ENCODE data around the gene EEF1AKMT3. TPM values are rescaled to one million over a fixed set of nuclear protein-coding genes. Genes with fewer than 3 reads are reported as not detected.

The EEF1AKMT3 gene
- total RNA-seq, 4 donors from 2014 or later, result 10.3 to 14.6 (median 11.4) TPM

DNA sequence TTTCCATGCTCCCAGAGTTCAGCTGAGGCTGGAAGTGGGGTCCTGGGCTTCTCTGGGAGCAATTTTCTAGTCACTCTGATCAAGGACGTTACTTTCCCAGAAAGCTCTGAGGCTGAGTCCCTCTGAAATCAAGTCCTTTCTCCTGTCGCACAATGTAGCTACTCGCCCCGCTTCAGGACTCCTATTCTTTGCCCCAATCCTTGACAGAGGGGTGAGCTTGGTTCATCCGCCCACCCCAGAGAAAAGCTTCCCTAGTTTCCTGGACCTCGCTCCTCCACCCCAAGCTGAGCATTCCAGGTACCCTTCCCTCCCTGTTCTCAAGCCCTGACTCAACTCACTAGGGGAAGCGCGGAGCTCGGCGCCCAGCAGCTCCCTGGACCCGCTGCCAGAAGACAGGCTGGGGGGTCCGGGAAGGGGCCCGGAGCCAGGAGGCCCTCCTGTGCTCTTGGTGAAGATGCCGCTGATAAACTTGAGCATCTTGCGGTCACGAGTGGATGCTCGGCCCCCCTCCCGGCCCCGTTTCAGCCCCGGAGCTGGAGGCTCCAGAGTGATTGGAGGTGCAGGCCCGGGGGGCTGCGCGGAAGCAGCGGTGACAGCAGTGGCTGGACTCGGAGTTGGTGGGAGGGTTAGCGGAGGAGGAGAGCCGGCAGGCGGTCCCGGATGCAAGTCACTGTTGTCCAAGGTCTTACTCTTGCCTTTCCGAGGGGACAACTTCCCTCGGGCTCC, 35.5 kb upstream of the EEF1AKMT3 start:
- TF ChIP-seq, protein P1, sequence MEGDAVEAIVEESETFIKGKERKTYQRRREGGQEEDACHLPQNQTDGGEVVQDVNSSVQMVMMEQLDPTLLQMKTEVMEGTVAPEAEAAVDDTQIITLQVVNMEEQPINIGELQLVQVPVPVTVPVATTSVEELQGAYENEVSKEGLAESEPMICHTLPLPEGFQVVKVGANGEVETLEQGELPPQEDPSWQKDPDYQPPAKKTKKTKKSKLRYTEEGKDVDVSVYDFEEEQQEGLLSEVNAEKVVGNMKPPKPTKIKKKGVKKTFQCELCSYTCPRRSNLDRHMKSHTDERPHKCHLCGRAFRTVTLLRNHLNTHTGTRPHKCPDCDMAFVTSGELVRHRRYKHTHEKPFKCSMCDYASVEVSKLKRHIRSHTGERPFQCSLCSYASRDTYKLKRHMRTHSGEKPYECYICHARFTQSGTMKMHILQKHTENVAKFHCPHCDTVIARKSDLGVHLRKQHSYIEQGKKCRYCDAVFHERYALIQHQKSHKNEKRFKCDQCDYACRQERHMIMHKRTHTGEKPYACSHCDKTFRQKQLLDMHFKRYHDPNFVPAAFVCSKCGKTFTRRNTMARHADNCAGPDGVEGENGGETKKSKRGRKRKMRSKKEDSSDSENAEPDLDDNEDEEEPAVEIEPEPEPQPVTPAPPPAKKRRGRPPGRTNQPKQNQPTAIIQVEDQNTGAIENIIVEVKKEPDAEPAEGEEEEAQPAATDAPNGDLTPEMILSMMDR (IDR thresholded peaks at IDR 0.05; ENCODE audit: low read depth), result no peak

DNA sequence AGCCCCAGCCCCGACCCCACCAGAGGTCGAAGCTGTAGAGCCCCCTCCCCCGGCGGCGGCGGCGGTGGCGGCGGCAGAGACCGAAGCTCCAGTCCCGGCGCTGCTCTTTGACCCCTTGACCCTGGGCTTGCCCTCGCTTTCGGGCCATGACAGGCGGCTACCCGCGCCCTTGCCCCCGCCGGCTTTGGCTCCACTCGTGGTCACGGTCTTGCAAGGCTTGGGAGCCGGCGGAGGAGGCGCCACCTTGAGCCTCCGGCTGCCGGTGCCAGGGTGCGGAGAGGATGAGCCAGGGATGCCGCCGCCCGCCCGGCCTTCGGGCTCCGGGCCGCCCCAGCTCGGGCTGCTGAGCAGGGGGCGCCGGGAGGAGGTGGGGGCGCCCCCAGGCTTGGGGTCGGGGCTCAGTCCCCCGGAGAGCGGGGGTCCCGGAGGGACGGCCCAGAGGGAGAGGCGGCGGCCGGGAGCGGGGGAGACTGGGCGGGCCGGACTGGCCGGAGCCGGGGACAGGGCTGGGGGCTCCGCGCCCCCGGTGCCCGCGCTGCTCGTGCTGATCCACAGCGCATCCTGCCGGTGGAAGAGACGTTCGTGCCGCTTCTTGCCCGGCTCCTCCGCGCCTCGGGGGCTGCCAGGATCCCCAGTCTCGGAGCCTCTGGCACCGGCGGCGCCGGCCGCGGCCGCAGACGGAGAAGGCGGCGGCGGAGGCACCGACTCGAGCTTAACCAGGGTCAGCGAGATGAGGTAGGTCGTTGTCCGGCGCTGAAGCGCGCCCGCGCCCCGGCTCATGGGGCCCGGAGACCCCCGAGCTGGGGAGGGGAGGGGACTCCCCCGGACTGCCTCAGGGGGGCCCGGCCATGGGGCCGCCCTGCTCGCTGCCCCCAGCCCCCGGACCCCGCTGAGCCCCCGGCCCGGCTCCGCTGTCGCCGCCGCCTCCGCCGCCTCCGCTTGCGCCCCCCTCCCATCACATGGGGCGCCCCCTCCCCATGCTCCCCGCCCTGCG, 34.6 kb upstream of the EEF1AKMT3 start:
- TF ChIP-seq, protein P1 (IDR thresholded peaks at IDR 0.05; ENCODE audit: low read depth), result no peak

DNA sequence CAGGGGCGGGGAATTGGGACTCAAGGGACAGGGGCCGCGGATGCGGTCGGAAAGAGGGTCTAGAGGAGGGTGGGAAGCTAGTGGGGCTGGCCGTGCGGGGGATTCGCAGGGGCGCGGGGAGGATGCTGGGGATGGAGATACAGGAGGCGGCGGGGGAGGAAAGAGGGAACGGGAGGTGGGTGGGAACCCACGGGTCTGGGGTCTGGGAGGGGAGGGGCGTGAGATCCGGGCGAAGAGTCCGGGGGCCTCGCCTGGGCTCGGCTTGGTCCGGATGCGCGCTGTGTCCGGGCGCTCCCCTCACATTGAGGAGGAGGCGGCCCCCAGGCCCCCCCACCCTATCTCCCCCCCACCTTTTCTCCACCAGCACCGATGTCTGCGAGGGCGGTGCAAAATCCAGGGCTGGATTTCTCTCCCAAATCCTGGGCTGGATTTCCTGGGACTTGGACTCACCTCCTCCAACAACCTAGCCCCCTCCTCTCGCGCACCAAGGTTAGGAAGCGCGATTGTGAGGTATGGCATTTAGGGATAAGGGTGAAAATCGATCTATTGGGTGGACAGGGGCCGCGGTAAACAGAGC, 33.7 kb upstream of the EEF1AKMT3 start, which contains the start of gene AGAP2:
AGAP2 (minus strand) TSS at position 82 of the 577 bp plus-strand sequence. CDS start 496 bp downstream, outside the sequence.
- TF ChIP-seq, protein P1 (IDR thresholded peaks at IDR 0.05; ENCODE audit: low read depth), result no peak

DNA sequence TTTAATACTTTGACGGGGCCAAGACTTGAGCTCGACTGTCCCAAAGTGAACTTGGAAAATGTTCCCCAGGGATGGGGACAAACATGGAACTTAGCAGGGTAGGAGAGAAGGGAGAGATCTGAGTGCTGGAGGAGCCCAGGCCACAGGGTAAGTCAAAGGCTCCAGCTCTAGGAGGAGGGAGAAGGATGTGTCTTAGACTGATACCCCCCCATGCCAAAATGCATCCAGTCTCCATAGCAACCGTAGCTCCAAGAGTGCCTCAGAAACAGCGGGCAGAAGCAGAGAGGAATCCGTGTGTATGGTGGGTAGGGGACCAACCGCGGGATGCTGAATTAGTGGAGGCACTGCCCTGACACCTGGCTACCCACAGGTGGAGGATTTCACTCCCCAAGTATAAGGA, 33.0 kb upstream of the EEF1AKMT3 start:
- TF ChIP-seq, protein P1 (IDR thresholded peaks at IDR 0.05; ENCODE audit: low read depth), result no peak

DNA sequence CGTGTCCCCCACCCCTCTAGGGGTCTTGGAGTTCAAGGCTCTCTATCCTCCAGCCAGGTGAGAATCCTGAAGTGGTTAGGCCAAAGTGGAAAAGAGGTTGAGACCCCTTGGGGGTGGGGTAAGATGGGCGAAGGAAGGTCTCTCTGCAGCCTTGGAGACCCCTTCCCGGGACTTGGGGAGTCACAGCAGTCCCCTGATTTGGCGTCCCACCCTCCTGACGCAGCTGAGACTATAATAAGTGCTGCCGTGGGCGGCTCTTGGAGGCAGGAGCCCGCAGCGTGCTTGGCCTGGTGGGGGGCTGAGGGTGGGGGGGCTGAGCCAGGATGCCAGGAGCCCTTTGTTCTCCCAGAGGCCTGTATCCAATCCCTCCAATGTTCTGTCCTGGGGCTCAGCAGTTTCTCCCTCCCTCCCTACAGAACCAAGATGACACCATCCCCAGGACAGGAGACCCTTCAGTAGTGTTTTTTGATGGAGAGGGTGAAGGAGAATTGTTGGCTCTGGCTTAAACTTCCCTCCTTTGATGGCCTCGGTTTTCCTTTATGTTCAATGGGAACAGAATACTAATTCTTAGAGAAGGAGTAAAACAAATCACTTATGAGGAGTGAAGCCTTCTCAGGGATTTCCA, 32.4 kb upstream of the EEF1AKMT3 start:
- TF ChIP-seq, protein P1 (IDR thresholded peaks at IDR 0.05; ENCODE audit: low read depth), result no peak

DNA sequence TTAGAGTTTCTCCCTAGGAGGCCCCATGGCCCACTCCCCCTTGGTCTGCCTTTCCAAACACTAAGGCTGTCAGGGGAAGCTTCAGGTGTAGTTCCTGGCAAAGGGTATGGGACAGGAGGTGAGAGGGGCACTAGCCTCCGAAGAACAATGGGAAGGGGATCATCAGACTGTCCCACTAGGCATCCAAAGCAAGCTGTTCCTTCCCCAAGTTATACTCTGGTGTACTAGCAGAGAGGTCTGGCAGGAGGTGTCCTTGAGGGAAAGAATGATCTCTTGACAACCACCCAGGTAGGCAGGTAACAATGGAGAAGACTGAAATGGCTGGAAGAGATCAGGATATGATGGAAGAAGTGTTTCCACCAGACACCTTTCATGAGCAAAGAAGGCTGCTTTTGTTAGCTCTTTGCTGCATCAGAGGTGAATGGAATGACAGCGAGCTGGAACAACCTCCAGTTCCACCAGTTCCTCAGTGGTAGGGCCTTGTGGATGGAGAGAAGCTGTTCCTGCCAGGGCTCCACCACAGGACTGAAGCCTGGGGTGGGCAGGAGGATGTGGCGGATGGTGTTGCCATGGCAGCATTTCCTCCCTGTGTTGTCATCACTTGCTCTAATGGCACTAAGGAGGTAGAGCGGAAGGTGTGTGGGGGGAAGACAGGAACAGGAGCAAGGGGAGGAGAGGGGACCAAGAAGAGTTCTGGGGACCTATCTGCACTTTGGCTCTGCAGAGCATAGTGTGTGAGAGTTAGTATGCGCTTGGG, 31.6 kb upstream of the EEF1AKMT3 start:
- TF ChIP-seq, protein P1 (IDR thresholded peaks at IDR 0.05; ENCODE audit: low read depth), result no peak
